Smooth muscle cell (in vitro differentiated cells): ENCODE measurements around the gene TTC21A. TPM values are rescaled to one million over a fixed set of nuclear protein-coding genes. Genes with fewer than 3 reads are reported as not detected.

Experiments
- DNase-seq: peaks from one replicate; lab custom pipeline; 2025; ENCODE audit not compliant: unreplicated experiment; lab: John Stamatoyannopoulos, UW
- H2AFZ ChIP-seq: fragments of 200-600 bp; sonication (generic); 2 replicates; pipeline ENCODE4 v1.6.0; 2016; ENCODE audit warnings: antibody characterized with exemption, low read depth, mild to moderate bottlenecking
- H3F3A ChIP-seq: fragments of 200-600 bp; sonication (generic); 2 replicates; pipeline ENCODE4 v1.6.0; 2017; ENCODE audit warnings: antibody characterized with exemption, low read depth
- H3K27ac ChIP-seq: fragments of 200-600 bp; sonication (generic); 2 replicates; pipeline ENCODE4 v1.5.1; 2016; ENCODE audit warnings: low read depth, mild to moderate bottlenecking
- H3K27me3 ChIP-seq: fragments of 200-600 bp; sonication (generic); 2 replicates; pipeline ENCODE4 v1.6.1; 2016; ENCODE audit warnings: low read depth, mild to moderate bottlenecking
- H3K36me3 ChIP-seq: fragments of 200-600 bp; sonication (generic); 2 replicates; pipeline ENCODE4 v1.5.1; 2016; ENCODE audit warnings: low read depth
- H3K4me1 ChIP-seq: fragments of 200-600 bp; sonication (generic); 2 replicates; pipeline ENCODE4 v1.5.1; 2016; ENCODE audit warnings: low read depth
- H3K4me2 ChIP-seq: fragments of 200-600 bp; sonication (generic); 2 replicates; pipeline ENCODE4 v1.6.0; 2016; ENCODE audit warnings: mild to moderate bottlenecking
- H3K4me3 ChIP-seq: fragments of 200-600 bp; sonication (generic); 2 replicates; pipeline ENCODE4 v1.5.1; 2016; ENCODE audit warnings: mild to moderate bottlenecking
- H3K79me2 ChIP-seq: fragments of 200-600 bp; sonication (generic); 2 replicates; pipeline ENCODE4 v1.6.0; 2016; ENCODE audit warnings: low read depth, mild to moderate bottlenecking
- H3K9ac ChIP-seq: fragments of 200-600 bp; sonication (generic); 2 replicates; pipeline ENCODE4 v1.6.0; 2016; ENCODE audit warnings: low read depth
- H3K9me3 ChIP-seq: fragments of 200-600 bp; sonication (generic); replicated peaks from 2 replicates; pipeline ENCODE4 v1.5.1; 2016; ENCODE audit warnings: low read depth
- H4K20me1 ChIP-seq: fragments of 200-600 bp; sonication (generic); 2 replicates; pipeline ENCODE4 v1.6.0; 2016; ENCODE audit warnings: low read depth
- CTCF ChIP-seq: fragments of 200-600 bp; sonication (generic); IDR thresholded peaks from 2 replicates; pipeline ENCODE4 v1.5.1; 2017; ENCODE audit warnings: borderline replicate concordance, mild to moderate bottlenecking, antibody characterized with exemption; ENCODE audit not compliant: insufficient read depth, poor library complexity, severe bottlenecking
- WGBS: methylation state at CpG from one replicate; pipeline ENCODE4 v1.1.7; 2016; ENCODE audit warnings: low lambda C conversion rate; 5-methylcytosine and 5-hydroxymethylcytosine counted together
- polyA plus RNA-seq: library from polyadenylated mRNA; unstranded; fragments of >200 nt; fragmentation: Nextera tagmentation; extraction: Ambion mirVana; gene quantifications from 2 replicates; pipeline ENCODE4 v1.2.1, GENCODE V29; 2016
- total RNA-seq: library from RNA; depleted of rRNA; stranded (reverse); fragments of >200 nt; gene quantifications from 2 replicates; pipeline ENCODE4 v1.2.3, GENCODE V29; 2014

TTC21A gene
- total and polyA plus RNA-seq, 2 experiments from 2014 or later: 2.3 to 10.6 TPM

GRCh38 chr3:39097716-39098472 is 9.6 kb upstream of the TTC21A start:
- Histone ChIP-seq H3K9ac (no peak overlapping the region), H3K27me3 (no peaks in the 10 kb centered on the region), H3K9me3 (no peaks in the 10 kb centered on the region), H3K36me3 (peaks cover 15% of the 10 kb centered on the region), H3K27ac (no peak overlapping the region), H3K79me2 (no peaks in the 10 kb centered on the region), H2AFZ (no peak overlapping the region), H4K20me1 (peaks cover 41% of the 10 kb centered on the region), H3F3A (no peaks in the 10 kb centered on the region), H3K4me2 (no peak overlapping the region), H3K4me1 (no peaks in the 10 kb centered on the region), H3K4me3 (no peak overlapping the region)
- 95% methylated on average over 8 of the region's 8 CpGs for WGBS
- DNase-seq: no peak
- TF ChIP-seq CTCF: no peak

GRCh38 chr3:39098473-39099000 is 8.9 kb upstream of the TTC21A start:
- Histone ChIP-seq H3F3A (no peaks in the 10 kb centered on the region), H3K4me3 (no peak overlapping the region), H3K27me3 (no peaks in the 10 kb centered on the region), H3K9me3 (no peaks in the 10 kb centered on the region), H3K36me3 (peaks cover 15% of the 10 kb centered on the region), H3K27ac (no peak overlapping the region), H2AFZ (no peak overlapping the region), H3K79me2 (peaks cover 6% of the 10 kb centered on the region), H3K9ac (no peak overlapping the region), H4K20me1 (peaks cover 47% of the 10 kb centered on the region), H3K4me1 (no peaks in the 10 kb centered on the region), H3K4me2 (no peak overlapping the region)
- DNase-seq: no peak
- WGBS: 94% methylated on average over 8 of the region's 8 CpGs
- no peak for TF ChIP-seq CTCF

- peaks cover 13% of the 10 kb centered on the region for H3K79me2 ChIP-seq
- 100% methylated on average over 1 of the region's 1 CpG for WGBS
- no peaks in the 10 kb centered on the region for H3F3A ChIP-seq
- peaks cover 15% of the 10 kb centered on the region for H3K36me3 ChIP-seq
- H3K9ac ChIP-seq: no peak overlapping the region
- no peaks in the 10 kb centered on the region for H3K27me3 ChIP-seq
- no peak for DNase-seq
- no peak overlapping the region for H3K27ac ChIP-seq
- peaks cover 54% of the 10 kb centered on the region for H4K20me1 ChIP-seq
- H3K4me1 ChIP-seq: no peaks in the 10 kb centered on the region
- no peaks in the 10 kb centered on the region for H3K9me3 ChIP-seq
- TF ChIP-seq CTCF: no peak
- H2AFZ ChIP-seq: no peak overlapping the region
- H3K4me3 ChIP-seq: no peak overlapping the region
- no peak overlapping the region for H3K4me2 ChIP-seq
These were observed 8.2 kb upstream of the TTC21A start for GRCh38 chr3:39099242-39099641.
